Lung (tissue), 12 donors: ENCODE measurements around the gene ZBTB47. TPM values are rescaled to one million over a fixed set of nuclear protein-coding genes. Genes with fewer than 3 reads are reported as not detected.

ENCODE experiments used
- ATAC-seq: fragments of 200-7000 bp; cut with Tn5 transposase; one replicate; pipeline ENCODE4 v1.9.1; 2020; ENCODE audit warnings: moderate number of reproducible peaks; ENCODE audit not compliant: insufficient read depth, low FRiP score
- DNase-seq, 3 donors: peaks; one replicate each; pipeline ENCODE4 v3.0.0-alpha.2; 2013 to 2017
- H3K27ac ChIP-seq, 2 donors: one replicate each; pipeline ENCODE4 v1.5.1; 2013; ENCODE audit warnings: mild to moderate bottlenecking in 2 of 2, moderate library complexity in 2 of 2, control low read depth in 1 of 2, inconsistent platforms in 1 of 2, low read depth in 1 of 2, low read length in 1 of 2
- H3K27me3 ChIP-seq, 3 donors: one replicate each; pipeline ENCODE4 v1.5.1; 2013; ENCODE audit warnings: low read length in 2 of 3; ENCODE audit not compliant: control insufficient read depth in 3 of 3, insufficient read depth in 3 of 3
- H3K36me3 ChIP-seq, 4 donors: one replicate each; pipeline ENCODE4 v1.5.1; 2013; ENCODE audit warnings: low read length in 4 of 4, mild to moderate bottlenecking in 1 of 4, moderate library complexity in 1 of 4; ENCODE audit not compliant: control insufficient read depth in 4 of 4, insufficient read depth in 4 of 4
- H3K4me1 ChIP-seq, 5 donors: one replicate each; pipeline ENCODE4 v1.5.1; 2013; ENCODE audit warnings: low read length in 5 of 5, mild to moderate bottlenecking in 2 of 5, moderate library complexity in 1 of 5; ENCODE audit not compliant: control insufficient read depth in 5 of 5, insufficient read depth in 5 of 5
- H3K4me3 ChIP-seq: one replicate; pipeline ENCODE4 v1.5.1; 2013; ENCODE audit warnings: mild to moderate bottlenecking, control low read depth, moderate library complexity
- H3K9ac ChIP-seq, 2 donors: one replicate each; pipeline ENCODE4 v1.5.1; 2013; ENCODE audit warnings: low read length in 2 of 2, control low read depth in 1 of 2; ENCODE audit not compliant: insufficient read depth in 1 of 2
- H3K9me3 ChIP-seq, 4 donors: one replicate each; pipeline ENCODE4 v1.5.1; 2013; ENCODE audit warnings: low read length in 3 of 4, mild to moderate bottlenecking in 1 of 4, moderate library complexity in 1 of 4; ENCODE audit not compliant: control insufficient read depth in 4 of 4, insufficient read depth in 3 of 4
- WGBS, 2 donors: extraction: QIAGEN DNeasy Blood & Tissue Kit; methylation state at CpG; one replicate each; pipeline ENCODE4 v1.1.7; 2013; 5-methylcytosine and 5-hydroxymethylcytosine counted together
- polyA plus RNA-seq, 2 donors: library from polyadenylated mRNA; stranded (reverse); fragments of 200-250 nt; gene quantifications; one replicate each; pipeline ENCODE4 v1.2.1, GENCODE V29; 2013
- total RNA-seq, 2 donors: library from RNA; depleted of rRNA in 1 of 2; stranded (reverse); fragments of >200 nt in 1 of 2; gene quantifications; one replicate each; pipeline ENCODE4 v1.2.1, GENCODE V29; 2014 to 2021
- TF ChIP-seq, protein P1 (sequence below): IDR thresholded peaks from 2 replicates; pipeline ENCODE4 v1.5.1; 2012; ENCODE audit warnings: mild to moderate bottlenecking; ENCODE audit errors: control extremely low read depth, extremely low read depth
- donor health status: control.
- donor health status: control.
- donor health status: Bipolar disorder and iron deficiency.
- donor health status: healthy.
- donor health status: DM: yes; HTN: yes; CAD: no.

The ZBTB47 gene
- total and polyA plus RNA-seq, 4 donors: 8.6 to 34.1 (median 15.8) TPM

GRCh38 chr3:42680806-42681205 lies 27.3 kb downstream of the ZBTB47 start:
- H3K9ac ChIP-seq: no peak overlapping the region
- TF ChIP-seq, protein P1, sequence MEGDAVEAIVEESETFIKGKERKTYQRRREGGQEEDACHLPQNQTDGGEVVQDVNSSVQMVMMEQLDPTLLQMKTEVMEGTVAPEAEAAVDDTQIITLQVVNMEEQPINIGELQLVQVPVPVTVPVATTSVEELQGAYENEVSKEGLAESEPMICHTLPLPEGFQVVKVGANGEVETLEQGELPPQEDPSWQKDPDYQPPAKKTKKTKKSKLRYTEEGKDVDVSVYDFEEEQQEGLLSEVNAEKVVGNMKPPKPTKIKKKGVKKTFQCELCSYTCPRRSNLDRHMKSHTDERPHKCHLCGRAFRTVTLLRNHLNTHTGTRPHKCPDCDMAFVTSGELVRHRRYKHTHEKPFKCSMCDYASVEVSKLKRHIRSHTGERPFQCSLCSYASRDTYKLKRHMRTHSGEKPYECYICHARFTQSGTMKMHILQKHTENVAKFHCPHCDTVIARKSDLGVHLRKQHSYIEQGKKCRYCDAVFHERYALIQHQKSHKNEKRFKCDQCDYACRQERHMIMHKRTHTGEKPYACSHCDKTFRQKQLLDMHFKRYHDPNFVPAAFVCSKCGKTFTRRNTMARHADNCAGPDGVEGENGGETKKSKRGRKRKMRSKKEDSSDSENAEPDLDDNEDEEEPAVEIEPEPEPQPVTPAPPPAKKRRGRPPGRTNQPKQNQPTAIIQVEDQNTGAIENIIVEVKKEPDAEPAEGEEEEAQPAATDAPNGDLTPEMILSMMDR: no peak
- ATAC-seq (no peak), DNase-seq (no peak)
- 79 to 91% methylated on average over 4 of the region's 4 CpGs for WGBS, 2 donors
- no peaks in the 10 kb centered on the region for H3K36me3 ChIP-seq
- H3K4me3 ChIP-seq: no peak overlapping the region
- H3K9me3 ChIP-seq: peaks cover 0 to 3% (median under 1%) of the 10 kb centered on the region in 4 donors
- H3K27me3 ChIP-seq: peaks cover 0 to 19% (median 3%) of the 10 kb centered on the region in 3 donors
- H3K4me1 ChIP-seq: peaks cover 0 to 4% (median 0%) of the 10 kb centered on the region in 5 donors
- no peak overlapping the region for H3K27ac ChIP-seq

- H3K36me3 ChIP-seq: no peaks in the 10 kb centered on the region
- peaks cover 0 to 7% (median 0%) of the 10 kb centered on the region in 5 donors for H3K4me1 ChIP-seq
- WGBS, 2 donors: 84 to 87% methylated on average over 10 of the region's 10 CpGs
- no peak overlapping the region for H3K4me3 ChIP-seq
- H3K27ac ChIP-seq: no peak overlapping the region
- H3K9ac ChIP-seq: no peak overlapping the region
- TF ChIP-seq, protein P1: no peak
- H3K9me3 ChIP-seq: peaks cover 0 to 4% (median 0%) of the 10 kb centered on the region in 4 donors
- DNase-seq: no peak
- H3K27me3 ChIP-seq: peaks cover 0 to 25% (median 9%) of the 10 kb centered on the region in 3 donors
- no peak for ATAC-seq
Measured at GRCh38 chr3:42681361-42682038, 28.0 kb downstream of the ZBTB47 start.

DNA sequence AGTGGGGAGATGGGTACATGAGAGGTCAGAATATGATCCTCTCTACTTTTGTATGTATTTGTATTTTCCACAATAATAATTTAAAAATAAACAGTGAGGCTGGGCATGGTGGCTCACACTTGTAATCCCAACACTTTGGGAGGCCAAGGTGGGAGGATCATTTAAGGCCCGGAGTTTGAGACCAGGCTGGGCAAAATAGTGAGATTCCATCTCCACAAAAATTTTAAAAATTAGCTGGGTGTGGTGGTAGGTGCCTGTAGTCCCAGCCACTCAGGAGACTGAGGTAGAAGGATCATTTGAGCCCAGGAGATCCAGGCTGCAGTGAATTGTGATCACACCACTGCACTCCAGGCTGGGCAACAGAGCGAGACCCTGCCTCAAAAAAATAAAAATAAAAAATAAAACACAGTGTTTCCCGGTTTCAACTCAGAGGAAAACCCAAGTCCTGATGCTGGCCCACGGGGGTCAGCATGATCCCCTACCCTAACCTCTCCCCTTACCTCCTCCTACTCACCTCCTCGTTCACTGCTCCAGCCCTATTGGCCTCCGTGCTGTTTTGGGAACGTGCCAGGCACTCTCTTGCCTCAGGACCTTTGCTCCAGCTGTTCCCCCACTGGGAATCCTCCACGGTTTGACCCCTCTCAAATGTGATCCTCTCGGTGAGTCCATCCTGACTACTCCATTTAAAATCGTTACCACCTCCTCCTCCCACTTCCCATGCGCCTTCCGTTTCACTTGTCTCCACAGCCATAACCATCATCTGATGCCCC lies 29.0 kb downstream of the ZBTB47 start:
- DNase-seq: peak in 1 of 3 donors; percentile 3
- no peaks in the 10 kb centered on the region for H3K36me3 ChIP-seq
- H3K9me3 ChIP-seq: peaks cover 0 to 6% (median 0%) of the 10 kb centered on the region in 4 donors
- 72 to 83% methylated on average over 12 of the region's 12 CpGs for WGBS, 2 donors
- H3K9ac ChIP-seq: no peak overlapping the region
- no peak for ATAC-seq
- peaks cover 0 to 7% (median 0%) of the 10 kb centered on the region in 5 donors for H3K4me1 ChIP-seq
- TF ChIP-seq, protein P1: no peak
- peak overlapping the region in 1 of 2 donors; percentile 18 for H3K27ac ChIP-seq
- H3K27me3 ChIP-seq: peaks cover 0 to 28% (median 15%) of the 10 kb centered on the region in 3 donors
- no peak overlapping the region for H3K4me3 ChIP-seq
